HEK293T (cell line): Measurements from ENCODE around the gene SAT2.

Source experiments
- CTCF ChIA-PET: fragments of 350-600 bp; formaldehyde crosslinking; extraction: SDS; loops from one replicate; lab custom pipeline; 2021; ENCODE audit warnings: antibody characterized with exemption, inconsistent platforms; lab: Yijun Ruan, JAX
- POLR2A ChIA-PET: fragments of 350-600 bp; formaldehyde crosslinking; extraction: SDS; loops from one replicate; lab custom pipeline; 2020; ENCODE audit warnings: antibody characterized with exemption, inconsistent platforms; lab: Yijun Ruan, JAX
- DNase-seq: peaks from one replicate; pipeline ENCODE4 v3.0.0; 2012; ENCODE audit warnings: mixed read lengths; ENCODE audit errors: extremely low spot score
- ARNT ChIP-seq: fragments of 450-650 bp; IDR thresholded peaks from 2 replicates; pipeline ENCODE4 v1.6.1; 2017; ENCODE audit warnings: mild to moderate bottlenecking
- BHLHE40 ChIP-seq: fragments of 450-650 bp; IDR thresholded peaks from 2 replicates; pipeline ENCODE4 v1.6.1; 2016; ENCODE audit warnings: mild to moderate bottlenecking, moderate library complexity, borderline replicate concordance
- CTBP1 ChIP-seq: fragments of 450-650 bp; IDR thresholded peaks from 2 replicates; pipeline ENCODE4 v1.6.1; 2016; ENCODE audit warnings: borderline replicate concordance
- ELF4 ChIP-seq: fragments of 450-650 bp; IDR thresholded peaks from 2 replicates; pipeline ENCODE4 v1.6.1; 2017; ENCODE audit warnings: antibody characterized with exemption
- FOXA1 ChIP-seq: fragments of 450-650 bp; IDR thresholded peaks from 2 replicates; pipeline ENCODE4 v1.6.1; 2016; ENCODE audit warnings: mild to moderate bottlenecking
- FOXK2 ChIP-seq: fragments of 450-650 bp; IDR thresholded peaks from 2 replicates; pipeline ENCODE4 v1.6.1; 2016; ENCODE audit warnings: mild to moderate bottlenecking
- FOXM1 ChIP-seq: fragments of 450-650 bp; IDR thresholded peaks from 2 replicates; pipeline ENCODE4 v1.6.1; 2017; ENCODE audit warnings: mild to moderate bottlenecking, borderline replicate concordance
- HDGF ChIP-seq: fragments of 450-650 bp; IDR thresholded peaks from 2 replicates; pipeline ENCODE4 v1.6.1; 2017; ENCODE audit warnings: antibody characterized with exemption, borderline replicate concordance
- L3MBTL2 ChIP-seq: fragments of 450-650 bp; conservative IDR thresholded peaks from 2 replicates; pipeline ENCODE4 v1.6.1; 2016; ENCODE audit warnings: mild to moderate bottlenecking
- LEF1 ChIP-seq: fragments of 450-650 bp; IDR thresholded peaks from 2 replicates; pipeline ENCODE4 v1.6.1; 2017; ENCODE audit warnings: mild to moderate bottlenecking, borderline replicate concordance
- NFRKB ChIP-seq: fragments of 450-650 bp; IDR thresholded peaks from 2 replicates; pipeline ENCODE4 v1.6.1; 2016; ENCODE audit warnings: mild to moderate bottlenecking, moderate library complexity
- PKNOX1 ChIP-seq: fragments of 450-650 bp; IDR thresholded peaks from 2 replicates; pipeline ENCODE4 v1.6.1; 2016
- SP1 ChIP-seq: fragments of 450-650 bp; IDR thresholded peaks from 2 replicates; pipeline ENCODE4 v1.6.1; 2017
- SUZ12 ChIP-seq: fragments of 450-650 bp; IDR thresholded peaks from 2 replicates; pipeline ENCODE4 v1.6.1; 2016; ENCODE audit warnings: mild to moderate bottlenecking
- TARDBP ChIP-seq: fragments of 450-650 bp; IDR thresholded peaks from 2 replicates; pipeline ENCODE4 v1.6.1; 2016
- ZNF384 ChIP-seq: fragments of 450-650 bp; IDR thresholded peaks from 2 replicates; pipeline ENCODE4 v1.6.1; 2016

SAT2 gene

GRCh38 chr17:7667656-7668406 lies 40.2 kb upstream of the SAT2 start:
- peak; percentile 8 for DNase-seq
- ChIA-PET CTCF (interaction anchor here (0.6 kb wide), 1 partner anchor 20 kb away, joined by 4 read pairs; no protein-coding TSS in a partner anchor), POLR2A (interaction anchor here (0.9 to 1.9 kb wide), 3 partner anchors 8 to 83 kb away, joined by 3 to 16 read pairs (median 3); partner anchors contain the start of gene TP53)
- TF ChIP-seq CTBP1 (no peak), ARNT (no peak)

- ChIA-PET CTCF (interaction anchor here (0.6 to 0.7 kb wide), 2 partner anchors 200 to 531 kb away, joined by 4 read pairs; partner anchors contain the start of gene NAA38), POLR2A (interaction anchor here (1.1 to 10.6 kb wide), 4 partner anchors 22 to 43 kb away, joined by 3 to 143 read pairs (median 6); partner anchors contain the start of genes SAT2, TP53 and WRAP53)
These were observed 29.5 kb upstream of the SAT2 start for GRCh38 chr17:7656958-7657609.

GRCh38 chr17:7655541-7655840 lies 27.9 kb upstream of the SAT2 start:
- POLR2A ChIA-PET, result interaction anchor here (1.4 to 10.6 kb wide), 2 partner anchors 31 to 71 kb away, joined by 5 to 143 read pairs; partner anchors contain the start of genes MPDU1, TP53 and WRAP53

More at GRCh38 chr17:7656958-7657609, 29.5 kb upstream of the SAT2 start:
- DNase-seq, result peak; percentile 55
- TF ChIP-seq FOXM1 (no peak), HDGF (no peak), CTBP1 (no peak), NFRKB (no peak), BHLHE40 (no peak), ELF4 (no peak), SUZ12 (no peak), LEF1 (no peak), FOXK2 (no peak), ZNF384 (no peak), FOXA1 (no peak), TARDBP (no peak), L3MBTL2 (no peak), PKNOX1 (no peak), ARNT (no peak), SP1 (no peak)

GRCh38 chr17:7654832-7655540 lies 27.4 kb upstream of the SAT2 start:
- no peak for TF ChIP-seq TARDBP
- TF ChIP-seq NFRKB, result no peak
- TF ChIP-seq LEF1, result no peak
- no peak for TF ChIP-seq BHLHE40
- CTCF ChIA-PET, result interaction anchor here (0.6 kb wide), 1 partner anchor 22 kb away, joined by 3 read pairs; no protein-coding TSS in a partner anchor
- DNase-seq, result no peak
- POLR2A ChIA-PET, result interaction anchor here (1.4 to 10.6 kb wide), 2 partner anchors 31 to 71 kb away, joined by 5 to 143 read pairs; partner anchors contain the start of genes MPDU1, TP53 and WRAP53

More at GRCh38 chr17:7655541-7655840, 27.9 kb upstream of the SAT2 start:
- DNase-seq, result no peak
- CTCF ChIA-PET, result interaction anchor here (1.2 kb wide), 1 partner anchor 23 kb away, joined by 4 read pairs; no protein-coding TSS in a partner anchor
- TF ChIP-seq NFRKB (no peak), ARNT (no peak), LEF1 (no peak), HDGF (no peak), ZNF384 (no peak), CTBP1 (no peak), BHLHE40 (no peak)

GRCh38 chr17:7652388-7653356 lies 25.1 kb upstream of the SAT2 start:
- DNase-seq, result no peak
- CTCF ChIA-PET, result interaction anchor here (1.8 kb wide), 1 partner anchor 64 kb away, joined by 7 read pairs; no protein-coding TSS in a partner anchor
- TF ChIP-seq TARDBP (no peak), BHLHE40 (no peak), ZNF384 (no peak), LEF1 (no peak), CTBP1 (no peak), L3MBTL2 (no peak), SP1 (no peak), FOXA1 (no peak), FOXM1 (no peak), HDGF (no peak), ARNT (no peak), ELF4 (no peak), PKNOX1 (no peak), NFRKB (no peak)
- POLR2A ChIA-PET, result interaction anchor here (0.7 to 10.6 kb wide), 3 partner anchors 25 to 1836 kb away, joined by 4 to 143 read pairs (median 13); partner anchors contain the start of genes SAT2, TP53 and WRAP53
